GM12872 (cell line): Measurements from ENCODE around the gene SLC47A1.

ENCODE experiments used
- CTCF ChIP-seq: IDR thresholded peaks from 3 replicates; pipeline ENCODE4 v1.5.1; 2011; ENCODE audit warnings: low read depth, mild to moderate bottlenecking, low read length, moderate library complexity; ENCODE audit not compliant: insufficient read depth

Gene SLC47A1

DNA sequence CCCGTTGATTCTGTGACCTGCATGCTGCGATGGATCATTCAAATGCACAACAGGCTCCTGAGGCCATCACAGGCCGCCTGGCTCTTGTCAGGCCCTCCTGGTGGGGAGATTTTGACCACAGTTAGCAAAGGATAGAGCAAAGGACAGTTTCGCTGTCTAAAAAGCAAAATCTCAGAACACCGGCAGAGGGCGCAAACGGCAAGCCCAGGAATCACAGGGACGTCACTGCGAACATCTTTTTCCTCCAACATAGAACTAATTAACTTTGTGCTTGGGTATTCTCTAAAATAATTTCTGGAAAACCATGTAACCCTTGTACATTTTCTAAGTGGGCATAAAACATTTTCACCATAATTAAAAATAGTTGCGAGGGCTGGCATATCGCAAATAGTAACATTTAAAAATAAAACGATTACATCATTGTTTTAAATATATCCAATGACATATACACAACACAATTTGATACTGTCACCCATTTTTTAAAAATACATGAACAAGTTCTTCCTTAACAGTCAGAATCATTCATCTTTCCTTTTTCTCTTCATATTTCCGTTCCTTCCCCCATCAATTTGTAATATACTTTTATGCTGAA lies 19.7 kb upstream of the SLC47A1 start:
- TF ChIP-seq CTCF, result peak; percentile 85

GRCh38 chr17:19517699-19518098 lies 16.0 kb upstream of the SLC47A1 start:
- no peak for TF ChIP-seq CTCF

DNA sequence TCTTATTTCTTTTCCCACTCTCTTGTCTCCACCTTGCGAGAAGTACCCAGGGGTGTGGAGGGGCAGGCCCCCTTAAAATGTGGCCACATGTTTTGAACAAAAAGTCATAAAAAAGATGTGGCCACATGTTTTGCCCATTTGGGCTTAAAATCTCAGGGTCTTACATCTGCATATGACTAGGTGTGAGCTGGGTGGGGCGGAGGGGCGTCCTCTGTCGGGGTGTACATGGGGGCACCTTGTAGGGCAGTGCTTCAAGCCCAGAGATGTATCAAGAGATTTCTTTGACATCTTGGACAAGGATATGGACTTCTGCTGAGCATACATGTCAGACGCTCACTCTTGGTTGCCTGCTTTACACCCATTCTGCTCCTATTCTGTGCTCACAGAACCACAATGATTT lies 13.0 kb upstream of the SLC47A1 start:
- no peak for TF ChIP-seq CTCF

GRCh38 chr17:19523690-19524089 lies 10.0 kb upstream of the SLC47A1 start:
- no peak for TF ChIP-seq CTCF

GRCh38 chr17:19531780-19532501 lies 1.7 kb upstream of the SLC47A1 start:
- no peak for TF ChIP-seq CTCF

- TF ChIP-seq CTCF, result no peak
Measured at GRCh38 chr17:19533036-19533717, 477 bp upstream of the SLC47A1 start.

DNA sequence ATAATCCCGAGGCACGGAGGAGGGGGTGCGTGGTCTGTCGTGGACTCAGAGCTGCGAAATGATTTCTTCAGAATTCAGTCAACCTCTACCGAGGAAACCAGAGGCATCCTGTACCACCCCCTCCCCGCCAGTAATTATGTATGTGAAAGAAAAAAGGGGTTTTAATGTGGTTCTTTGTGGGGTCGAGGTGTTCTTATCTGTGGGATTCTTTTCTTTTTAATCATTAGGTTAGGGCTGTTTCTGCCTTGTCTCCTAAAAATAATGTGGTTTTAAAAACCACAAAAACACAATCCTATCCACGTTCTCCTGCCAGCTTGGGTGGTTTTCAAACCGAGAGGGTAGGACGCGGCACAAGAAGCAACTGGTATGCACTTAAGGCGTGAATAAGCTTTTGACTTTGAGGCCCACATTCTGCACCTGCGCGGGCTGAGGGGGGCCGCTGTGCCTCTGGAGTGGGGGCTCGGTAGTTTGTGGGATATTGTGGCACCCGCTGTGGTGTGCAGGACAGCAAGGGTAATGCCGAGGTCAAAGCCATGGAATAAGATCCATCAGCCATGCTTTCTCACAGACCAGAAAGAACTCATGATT lies 1.0 kb downstream of the SLC47A1 start:
- TF ChIP-seq CTCF, result no peak
